GM12892 (cell line): ENCODE measurements around the gene POU2F1.

Experiments used
- DNase-seq: peaks from one replicate; pipeline ENCODE4 v3.0.0; 2011; ENCODE audit not compliant: insufficient read length
- FAIRE-seq: peaks from 2 replicates; lab custom pipeline; 2011; peaks lifted over from hg19 to GRCh38; lab: Jason Lieb, UNC
- POLR2A ChIP-seq: IDR thresholded peaks from 2 replicates; pipeline ENCODE4 v1.6.1; 2011; ENCODE audit warnings: low read depth, low read length, control low read depth
- POLR2AphosphoS5 ChIP-seq: IDR thresholded peaks from 2 replicates; pipeline ENCODE4 v1.6.1; 2011; ENCODE audit warnings: low read depth, low read length, control low read depth
- TAF1 ChIP-seq: IDR thresholded peaks from 2 replicates; pipeline ENCODE4 v1.6.1; 2011; ENCODE audit warnings: low read depth, mild to moderate bottlenecking, control low read depth, low read length, borderline replicate concordance

The POU2F1 gene

GRCh38 chr1:167446966-167447365 is 226.3 kb downstream of the POU2F1 start:
- TF ChIP-seq POLR2AphosphoS5, result no peak
- no peak for DNase-seq
- no peak for FAIRE-seq

DNA sequence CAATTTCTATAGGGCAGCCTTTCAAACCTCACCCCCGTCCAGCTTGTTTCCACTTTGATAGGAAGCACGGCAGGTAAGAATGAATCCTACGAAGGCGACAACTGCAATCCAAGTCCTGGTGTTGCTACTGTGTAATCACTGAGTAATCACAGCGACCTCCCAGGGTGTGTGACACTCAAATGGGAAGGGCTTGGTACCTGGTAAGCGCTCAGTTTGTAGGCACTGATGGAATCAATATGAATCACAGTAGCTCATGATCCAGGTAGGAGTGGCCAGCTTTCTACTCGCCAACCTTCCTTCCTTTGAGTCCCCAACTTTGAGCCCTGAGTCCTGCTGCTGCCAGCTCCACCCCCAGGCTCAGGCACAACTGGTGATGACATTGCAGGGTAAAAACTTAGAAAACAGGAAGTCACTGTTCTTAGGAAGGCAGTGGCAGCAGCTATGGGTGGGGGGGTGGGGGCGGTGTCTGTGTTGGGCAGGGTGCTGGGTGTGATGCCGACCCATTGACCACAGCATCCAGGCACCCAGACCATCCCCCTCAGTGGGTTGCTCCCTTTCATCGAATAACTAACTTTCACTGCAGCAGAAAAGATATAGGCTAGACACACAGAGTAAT is 226.9 kb downstream of the POU2F1 start:
- TF ChIP-seq TAF1 (no peak), POLR2A (no peak), POLR2AphosphoS5 (no peak)
- DNase-seq (no peak), FAIRE-seq (peak; percentile 21)

DNA sequence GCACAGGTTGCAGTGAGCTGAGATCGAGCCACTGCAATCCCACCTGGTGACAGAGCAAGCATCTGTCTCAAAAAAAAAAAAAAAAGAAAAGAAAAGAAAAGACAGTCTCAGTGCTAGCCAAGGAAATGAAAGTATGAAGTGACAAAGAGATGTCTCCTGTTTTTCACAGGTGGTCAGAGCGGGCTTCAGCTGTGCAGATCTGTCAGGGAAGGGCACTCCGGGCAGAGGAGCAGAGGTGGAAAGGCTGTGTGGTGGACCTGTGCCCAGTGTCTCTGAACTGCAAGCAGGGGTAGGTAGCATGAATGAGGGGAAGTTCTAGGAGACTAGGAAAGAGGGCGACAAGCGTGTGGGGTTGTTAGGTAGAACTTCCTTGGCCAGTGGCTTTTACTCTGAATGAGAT is 230.2 kb downstream of the POU2F1 start:
- TF ChIP-seq TAF1, result no peak
- TF ChIP-seq POLR2AphosphoS5, result no peak
- TF ChIP-seq POLR2A, result no peak
- FAIRE-seq (no peak), DNase-seq (no peak)

DNA sequence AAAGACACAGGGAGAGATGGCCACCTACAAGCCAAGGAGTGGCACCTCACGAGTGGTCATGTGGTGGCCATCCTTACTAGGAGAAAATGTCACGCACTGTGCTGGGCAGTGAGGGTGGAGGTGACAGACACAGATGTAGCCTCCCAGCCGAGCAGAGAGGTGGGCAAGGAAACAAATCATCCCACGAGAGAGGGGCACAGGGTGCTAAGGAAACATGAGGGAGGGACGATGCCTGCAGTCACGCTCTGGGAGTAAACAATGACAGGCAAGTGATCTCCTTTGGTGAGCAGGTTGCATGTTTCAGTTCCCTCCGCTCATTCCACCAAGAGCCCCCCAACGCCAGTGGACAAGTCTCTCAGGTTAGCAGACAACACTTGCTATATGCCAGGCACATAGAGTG is 231.8 kb downstream of the POU2F1 start:
- TF ChIP-seq POLR2A (no peak), POLR2AphosphoS5 (no peak), TAF1 (no peak)
- FAIRE-seq, result no peak
- no peak for DNase-seq

DNA sequence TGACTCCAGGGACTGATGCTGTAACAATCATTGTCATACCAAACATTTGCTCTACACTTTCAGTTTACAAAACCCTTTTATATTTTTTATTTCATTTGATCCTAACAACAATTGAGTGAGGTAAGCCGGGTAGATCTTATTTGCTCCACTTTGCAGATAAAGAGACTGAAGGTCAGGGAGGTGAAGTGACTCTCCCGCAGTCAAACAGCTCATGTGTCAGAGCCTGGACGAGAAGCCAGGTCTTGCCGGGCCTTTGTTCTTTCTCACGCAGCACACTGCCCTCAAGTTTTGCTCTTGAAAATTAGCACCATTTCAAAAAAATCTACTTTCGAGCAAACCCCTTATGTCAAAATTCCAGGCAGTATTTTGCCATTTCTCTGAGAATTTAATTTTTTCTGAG is 232.4 kb downstream of the POU2F1 start:
- FAIRE-seq (no peak), DNase-seq (no peak)
- TF ChIP-seq TAF1 (no peak), POLR2AphosphoS5 (no peak), POLR2A (no peak)

DNA sequence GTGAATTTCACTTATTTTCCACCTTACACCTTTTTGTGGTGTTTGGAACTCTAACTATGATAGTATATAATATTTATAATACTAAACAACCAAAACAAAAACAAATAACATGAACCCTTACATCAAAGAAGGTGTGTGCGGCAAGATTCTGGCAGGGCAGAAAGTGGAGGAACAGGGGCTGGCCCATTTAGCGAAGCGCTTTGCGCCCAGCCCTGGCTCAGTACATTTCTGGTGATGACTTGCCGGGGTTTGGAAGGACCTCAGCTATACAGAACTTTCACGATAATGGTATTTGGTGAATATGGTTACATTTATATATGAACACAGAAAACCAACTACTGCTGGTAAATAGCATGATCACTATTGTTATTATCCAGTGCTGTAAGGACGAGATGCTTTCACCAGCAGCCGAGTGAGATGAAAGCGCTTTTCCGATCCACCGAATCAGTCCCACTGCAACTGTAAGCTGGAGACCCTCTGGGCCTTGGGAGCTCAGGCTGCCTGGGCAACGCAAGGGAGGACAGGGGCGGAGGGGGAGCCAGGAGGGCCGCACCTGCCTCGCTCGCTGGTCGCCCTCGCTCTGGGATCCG is 233.7 kb downstream of the POU2F1 start:
- FAIRE-seq (no peak), DNase-seq (no peak)
- no peak for TF ChIP-seq POLR2AphosphoS5
- TF ChIP-seq POLR2A, result no peak
- no peak for TF ChIP-seq TAF1

GRCh38 chr1:167454894-167455785 is 234.5 kb downstream of the POU2F1 start:
- TF ChIP-seq TAF1 (no peak), POLR2A (no peak; the same call in 1 of the 2 replicates), POLR2AphosphoS5 (no peak)
- DNase-seq, result peak; percentile 67
- peak; percentile 42 for FAIRE-seq

DNA sequence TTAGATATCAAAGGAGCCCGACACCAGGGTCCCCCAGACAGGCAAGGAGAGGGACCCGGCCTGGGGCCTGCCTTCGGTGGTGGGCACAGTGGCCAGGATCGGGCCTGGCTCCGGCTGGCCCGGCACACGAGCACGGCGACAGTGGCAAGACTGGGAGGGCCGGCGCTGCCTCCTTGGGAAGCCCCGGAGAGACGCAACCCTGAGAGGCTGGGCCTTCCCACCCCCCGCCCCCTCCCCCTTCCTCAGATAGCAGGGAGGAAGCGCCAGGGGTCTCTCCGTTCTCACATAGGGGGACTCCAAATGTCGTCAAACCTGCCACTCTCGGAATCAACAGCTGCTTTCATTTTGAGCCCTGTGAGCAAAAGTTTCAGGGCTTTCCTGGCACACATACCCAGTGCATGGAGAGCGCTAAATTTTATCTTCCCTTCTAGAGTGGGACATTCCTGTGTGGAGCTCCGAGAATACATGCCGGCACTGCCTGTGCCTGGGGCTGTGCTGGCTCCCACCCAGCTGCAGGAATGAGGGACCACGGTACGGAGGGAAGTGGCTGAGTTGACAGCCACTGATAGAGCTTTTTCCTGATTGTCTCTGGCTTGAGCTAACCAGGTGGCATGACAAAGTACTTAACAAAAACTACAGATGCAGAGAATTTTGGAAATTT is 235.2 kb downstream of the POU2F1 start:
- DNase-seq (no peak), FAIRE-seq (peak; percentile 44)
- TF ChIP-seq POLR2A (0 out of 2 replicates have a peak, but pooled peaks have one; percentile 30), POLR2AphosphoS5 (no peak), TAF1 (no peak)

GRCh38 chr1:167456524-167456923 is 235.8 kb downstream of the POU2F1 start:
- FAIRE-seq (no peak), DNase-seq (no peak)
- TF ChIP-seq TAF1, result no peak

DNA sequence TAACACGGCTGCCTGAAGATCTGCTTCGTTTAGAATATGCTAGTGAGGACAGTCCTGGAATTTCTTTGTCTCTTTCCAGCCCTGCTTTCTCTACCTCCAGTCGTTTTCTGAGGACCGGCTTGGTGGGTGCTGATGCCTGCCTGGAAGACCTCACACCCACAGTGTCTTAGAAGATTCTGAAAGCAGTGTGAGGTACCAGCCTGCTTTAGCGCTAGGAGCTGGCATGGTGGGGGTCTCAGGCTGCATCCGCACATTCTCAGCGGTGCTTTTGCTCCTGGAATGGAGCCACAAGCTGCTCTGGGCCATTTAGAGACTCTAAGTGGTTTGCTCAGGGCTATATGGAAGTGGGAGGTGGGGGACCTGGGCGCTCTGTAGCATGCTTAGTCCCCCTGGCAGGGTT is 236.2 kb downstream of the POU2F1 start:
- no peak for TF ChIP-seq POLR2AphosphoS5
- no peak for TF ChIP-seq POLR2A
- TF ChIP-seq TAF1, result no peak
- FAIRE-seq (no peak), DNase-seq (no peak)

- FAIRE-seq, result no peak
- no peak for TF ChIP-seq TAF1
- TF ChIP-seq POLR2A, result no peak
- TF ChIP-seq POLR2AphosphoS5, result no peak
- DNase-seq, result no peak
These were observed 237.4 kb downstream of the POU2F1 start for GRCh38 chr1:167457936-167458584.
